ENCODE measurements around the gene TMX4. TPM values are rescaled to one million over a fixed set of nuclear protein-coding genes. Genes with fewer than 3 reads are reported as not detected.
A peak's percentile ranks its signal among the peaks of the same experiment; 100 is the strongest.

Gene TMX4, protein sequence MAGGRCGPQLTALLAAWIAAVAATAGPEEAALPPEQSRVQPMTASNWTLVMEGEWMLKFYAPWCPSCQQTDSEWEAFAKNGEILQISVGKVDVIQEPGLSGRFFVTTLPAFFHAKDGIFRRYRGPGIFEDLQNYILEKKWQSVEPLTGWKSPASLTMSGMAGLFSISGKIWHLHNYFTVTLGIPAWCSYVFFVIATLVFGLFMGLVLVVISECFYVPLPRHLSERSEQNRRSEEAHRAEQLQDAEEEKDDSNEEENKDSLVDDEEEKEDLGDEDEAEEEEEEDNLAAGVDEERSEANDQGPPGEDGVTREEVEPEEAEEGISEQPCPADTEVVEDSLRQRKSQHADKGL
- 1 to 10 TPM; 3.6 to 5.5 TPM for polyA plus RNA-seq

DNA sequence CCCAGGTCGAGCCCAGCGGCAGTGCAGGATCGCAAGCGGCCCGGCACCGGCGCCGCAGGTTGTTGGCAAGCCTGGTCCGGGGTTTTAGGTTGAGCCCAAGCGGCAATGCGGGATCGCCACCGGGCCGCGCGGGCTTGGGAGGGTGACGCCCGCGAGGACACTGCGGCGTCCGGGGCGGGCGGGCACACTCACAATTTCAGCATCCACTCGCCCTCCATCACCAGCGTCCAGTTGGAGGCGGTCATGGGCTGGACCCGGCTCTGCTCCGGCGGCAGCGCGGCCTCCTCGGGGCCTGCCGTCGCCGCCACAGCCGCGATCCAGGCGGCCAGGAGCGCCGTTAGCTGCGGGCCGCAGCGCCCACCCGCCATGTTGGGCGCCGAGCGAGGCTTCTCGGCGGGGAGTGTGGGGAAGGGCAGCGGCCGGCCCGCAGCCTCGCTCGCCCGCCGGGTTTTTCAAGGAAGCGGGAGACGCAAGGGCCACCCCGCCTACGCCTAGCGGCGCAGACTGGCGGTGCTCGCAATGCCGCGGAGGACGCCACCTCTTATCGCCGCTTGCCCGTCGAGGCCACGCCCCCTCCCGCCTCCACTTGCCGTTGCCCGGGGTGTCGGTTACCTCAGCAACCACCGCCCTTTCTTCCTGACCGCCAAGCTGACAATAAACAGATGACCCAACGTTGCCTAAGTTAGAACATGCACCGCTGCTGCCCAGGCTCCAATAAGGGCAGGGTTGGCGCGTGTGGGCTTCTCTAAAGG lies at the start of gene TMX4:
TMX4 (minus strand) TSS at position 516 of the 752 bp plus-strand sequence; CDS start at position 368, 148 bp downstream.
- no peaks in the 10 kb centered on the region for H3K27me3 ChIP-seq (ENCODE audit: control insufficient read depth in 1 of 2, insufficient read depth in 2 of 2, low read length in 2 of 2)
- WGBS, 2 donors, result 0% methylated on average over 81 to 83 of the region's 83 CpGs
- H3K4me1 ChIP-seq (ENCODE audit: control insufficient read depth in 2 of 2, insufficient read depth in 2 of 2, low read length in 1 of 2), result no peaks in the 10 kb centered on the region
- H3K36me3 ChIP-seq (ENCODE audit: control insufficient read depth in 2 of 2, insufficient read depth in 2 of 2, low read length in 1 of 2), result no peaks in the 10 kb centered on the region
- H3K4me3 ChIP-seq (ENCODE audit: low read depth in 1 of 2, low read length in 2 of 2), result peak within 1 kb of the TSS; percentile 69 to 75
- peak within 1 kb of the TSS; percentile 81 to 91 for H3K27ac ChIP-seq (ENCODE audit: low read depth in 2 of 2, low read length in 1 of 2)
- H3K9me3 ChIP-seq (ENCODE audit: control insufficient read depth in 2 of 2, insufficient read depth in 1 of 2, low read depth in 1 of 2, low read length in 1 of 2), result no peaks in the 10 kb centered on the region

DNA sequence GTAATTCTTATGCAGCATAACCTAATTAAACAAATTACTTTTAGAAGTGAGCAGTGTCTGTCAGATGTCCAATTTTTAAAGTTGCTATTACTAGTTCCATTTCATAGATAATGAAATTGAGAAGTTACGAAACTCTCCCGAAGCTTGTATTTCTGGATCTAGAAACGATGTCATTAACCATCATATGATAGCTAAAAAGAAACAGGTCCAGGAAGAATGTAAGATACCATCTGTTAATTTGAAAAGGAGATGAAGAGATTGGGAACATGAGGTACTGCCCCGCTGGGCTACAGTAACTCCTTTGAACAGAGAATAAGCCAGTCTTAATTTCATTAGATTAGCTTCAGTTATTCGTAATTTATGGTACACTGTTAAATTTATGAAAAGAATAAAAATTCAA lies 47.5 kb upstream of the TMX4 start:
- Histone ChIP-seq H3K4me1 (ENCODE audit: control insufficient read depth in 2 of 2, insufficient read depth in 2 of 2, low read length in 1 of 2) (no peaks in the 10 kb centered on the region), H3K36me3 (ENCODE audit: control insufficient read depth in 2 of 2, insufficient read depth in 2 of 2, low read length in 1 of 2) (no peaks in the 10 kb centered on the region), H3K27ac (ENCODE audit: low read depth in 2 of 2, low read length in 1 of 2) (no peak overlapping the region), H3K9me3 (ENCODE audit: control insufficient read depth in 2 of 2, insufficient read depth in 1 of 2, low read depth in 1 of 2, low read length in 1 of 2) (no peaks in the 10 kb centered on the region), H3K4me3 (ENCODE audit: low read depth in 1 of 2, low read length in 2 of 2) (no peak overlapping the region), H3K27me3 (ENCODE audit: control insufficient read depth in 1 of 2, insufficient read depth in 2 of 2, low read length in 2 of 2) (no peaks in the 10 kb centered on the region)
- WGBS, 2 donors, result 83 to 84% methylated on average over 5 of the region's 5 CpGs

DNA sequence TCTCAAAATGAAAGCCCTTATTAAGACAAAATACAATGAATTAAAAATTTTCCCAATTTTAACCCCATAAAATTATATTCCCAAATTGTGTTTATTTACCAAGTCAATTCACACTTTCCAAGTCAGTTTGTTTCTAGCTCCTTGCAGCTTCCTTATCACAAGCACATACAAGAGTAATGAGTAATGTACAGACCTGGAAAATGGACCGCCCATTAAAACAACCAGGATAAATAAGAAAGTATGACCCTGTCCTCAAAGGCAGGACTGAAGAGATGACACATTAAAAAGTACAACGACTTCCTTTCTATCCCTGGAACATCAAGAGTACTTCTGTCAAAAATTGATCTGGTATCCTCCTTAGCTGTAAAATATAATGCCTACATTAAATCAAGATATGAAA lies 47.1 kb upstream of the TMX4 start:
- Histone ChIP-seq H3K9me3 (ENCODE audit: control insufficient read depth in 2 of 2, insufficient read depth in 1 of 2, low read depth in 1 of 2, low read length in 1 of 2) (no peaks in the 10 kb centered on the region), H3K36me3 (ENCODE audit: control insufficient read depth in 2 of 2, insufficient read depth in 2 of 2, low read length in 1 of 2) (no peaks in the 10 kb centered on the region), H3K4me3 (ENCODE audit: low read depth in 1 of 2, low read length in 2 of 2) (no peak overlapping the region), H3K27me3 (ENCODE audit: control insufficient read depth in 1 of 2, insufficient read depth in 2 of 2, low read length in 2 of 2) (no peaks in the 10 kb centered on the region), H3K4me1 (ENCODE audit: control insufficient read depth in 2 of 2, insufficient read depth in 2 of 2, low read length in 1 of 2) (no peaks in the 10 kb centered on the region), H3K27ac (ENCODE audit: low read depth in 2 of 2, low read length in 1 of 2) (no peak overlapping the region)
- 79 to 82% methylated on average over 2 of the region's 2 CpGs for WGBS, 2 donors

DNA sequence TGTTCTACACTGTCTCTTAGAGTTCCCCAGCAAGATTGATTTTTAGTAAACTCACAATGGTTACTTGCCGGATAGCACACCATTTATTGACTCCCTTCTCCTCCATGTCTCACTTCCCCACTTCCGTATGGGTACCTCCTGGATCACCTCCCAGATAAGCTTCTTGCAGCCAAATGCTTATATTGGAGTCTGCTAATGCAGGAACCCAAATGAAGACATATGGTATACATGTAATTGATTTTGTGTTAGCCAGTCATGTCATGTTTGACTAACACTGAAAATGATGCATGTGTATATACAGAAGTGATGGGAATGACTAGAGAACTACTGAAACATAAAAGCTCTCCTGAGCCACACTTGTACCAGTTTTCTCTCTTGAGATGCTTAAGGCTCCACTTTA lies 46.1 kb upstream of the TMX4 start:
- Histone ChIP-seq H3K4me1 (ENCODE audit: control insufficient read depth in 2 of 2, insufficient read depth in 2 of 2, low read length in 1 of 2) (no peaks in the 10 kb centered on the region), H3K36me3 (ENCODE audit: control insufficient read depth in 2 of 2, insufficient read depth in 2 of 2, low read length in 1 of 2) (no peaks in the 10 kb centered on the region), H3K4me3 (ENCODE audit: low read depth in 1 of 2, low read length in 2 of 2) (no peak overlapping the region), H3K9me3 (ENCODE audit: control insufficient read depth in 2 of 2, insufficient read depth in 1 of 2, low read depth in 1 of 2, low read length in 1 of 2) (no peaks in the 10 kb centered on the region), H3K27me3 (ENCODE audit: control insufficient read depth in 1 of 2, insufficient read depth in 2 of 2, low read length in 2 of 2) (no peaks in the 10 kb centered on the region), H3K27ac (ENCODE audit: low read depth in 2 of 2, low read length in 1 of 2) (no peak overlapping the region)
- WGBS, 2 donors, result 86 to 93% methylated on average over 2 of the region's 2 CpGs

DNA sequence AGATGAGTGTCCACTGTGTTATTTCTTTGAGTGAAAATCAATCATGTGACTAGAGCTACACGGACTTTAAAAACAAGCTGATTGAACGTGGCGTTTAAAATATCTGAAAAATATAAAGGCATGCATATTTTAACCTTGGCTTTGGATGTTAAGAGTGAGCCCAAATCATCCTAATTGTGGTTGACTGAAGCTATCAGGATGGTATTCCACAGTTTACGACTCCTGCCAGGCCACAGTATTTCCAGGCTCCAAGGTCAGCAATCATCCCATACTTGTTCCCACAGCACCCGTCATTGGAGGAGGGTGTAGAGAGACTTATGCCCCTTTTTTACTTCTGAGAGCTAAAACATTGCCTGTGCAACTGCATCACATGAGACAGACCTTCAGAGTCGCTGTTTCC lies 43.2 kb upstream of the TMX4 start:
- Histone ChIP-seq H3K27me3 (ENCODE audit: control insufficient read depth in 1 of 2, insufficient read depth in 2 of 2, low read length in 2 of 2) (no peaks in the 10 kb centered on the region), H3K9me3 (ENCODE audit: control insufficient read depth in 2 of 2, insufficient read depth in 1 of 2, low read depth in 1 of 2, low read length in 1 of 2) (no peaks in the 10 kb centered on the region), H3K4me3 (ENCODE audit: low read depth in 1 of 2, low read length in 2 of 2) (no peak overlapping the region), H3K4me1 (ENCODE audit: control insufficient read depth in 2 of 2, insufficient read depth in 2 of 2, low read length in 1 of 2) (no peaks in the 10 kb centered on the region), H3K27ac (ENCODE audit: low read depth in 2 of 2, low read length in 1 of 2) (peak overlapping the region in 1 of 2 donors; percentile 30), H3K36me3 (ENCODE audit: control insufficient read depth in 2 of 2, insufficient read depth in 2 of 2, low read length in 1 of 2) (no peaks in the 10 kb centered on the region)
- 68 to 72% methylated on average over 6 of the region's 6 CpGs for WGBS, 2 donors

DNA sequence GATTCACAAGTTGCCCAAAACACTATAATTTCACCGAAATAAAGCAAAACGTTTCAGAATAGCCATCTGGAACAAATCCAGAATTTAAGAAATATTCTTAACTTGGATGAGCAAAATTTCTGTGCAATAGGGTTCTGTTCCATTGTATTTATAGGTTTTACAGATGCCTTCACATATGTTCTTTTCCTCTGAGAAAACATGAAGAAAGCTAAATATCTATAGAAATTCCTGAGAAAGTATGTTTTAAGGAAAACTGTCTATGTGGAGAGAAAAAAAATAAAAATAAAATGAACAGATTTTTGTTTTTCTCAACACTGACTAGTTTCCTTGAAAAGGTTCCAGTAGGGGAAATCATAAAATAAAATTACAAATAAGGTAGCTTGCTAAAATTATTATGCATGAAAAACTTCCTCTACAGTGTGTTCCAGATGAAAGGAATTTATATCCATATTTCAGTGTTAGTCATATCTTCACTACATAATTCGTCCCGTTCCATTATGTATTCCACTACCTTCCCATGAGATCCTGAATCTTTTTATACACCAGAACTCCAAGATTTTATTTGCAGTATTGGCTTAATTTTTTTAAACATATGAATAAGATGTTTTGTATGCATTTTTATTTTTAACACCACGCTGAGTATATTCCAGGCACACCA lies 42.4 kb upstream of the TMX4 start:
- Histone ChIP-seq H3K4me3 (ENCODE audit: low read depth in 1 of 2, low read length in 2 of 2) (no peak overlapping the region), H3K27me3 (ENCODE audit: control insufficient read depth in 1 of 2, insufficient read depth in 2 of 2, low read length in 2 of 2) (no peaks in the 10 kb centered on the region), H3K27ac (ENCODE audit: low read depth in 2 of 2, low read length in 1 of 2) (no peak overlapping the region), H3K4me1 (ENCODE audit: control insufficient read depth in 2 of 2, insufficient read depth in 2 of 2, low read length in 1 of 2) (no peaks in the 10 kb centered on the region), H3K9me3 (ENCODE audit: control insufficient read depth in 2 of 2, insufficient read depth in 1 of 2, low read depth in 1 of 2, low read length in 1 of 2) (no peaks in the 10 kb centered on the region), H3K36me3 (ENCODE audit: control insufficient read depth in 2 of 2, insufficient read depth in 2 of 2, low read length in 1 of 2) (no peaks in the 10 kb centered on the region)
- 54 to 61% methylated on average over 5 of the region's 5 CpGs for WGBS, 2 donors

DNA sequence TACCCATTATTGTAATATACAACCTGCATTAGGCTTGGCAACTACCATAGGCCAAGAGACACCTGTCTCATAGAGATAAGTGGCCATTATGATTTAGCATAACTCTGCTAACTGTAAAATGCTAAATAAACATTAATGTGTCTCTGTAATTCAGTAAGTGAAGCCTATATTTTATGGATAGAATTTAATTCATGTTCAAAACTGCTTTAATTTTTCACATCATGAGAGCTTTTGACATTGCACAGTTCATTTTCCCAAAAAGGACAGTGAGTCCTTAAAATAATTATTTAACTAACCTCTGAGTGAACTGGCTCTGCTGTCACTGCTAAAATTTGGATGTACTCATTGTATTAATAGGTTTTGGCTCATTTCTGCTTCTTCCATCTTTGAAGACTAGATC lies 41.4 kb upstream of the TMX4 start:
- no peak overlapping the region for H3K4me3 ChIP-seq (ENCODE audit: low read depth in 1 of 2, low read length in 2 of 2)
- H3K36me3 ChIP-seq (ENCODE audit: control insufficient read depth in 2 of 2, insufficient read depth in 2 of 2, low read length in 1 of 2), result no peaks in the 10 kb centered on the region
- no peak overlapping the region for H3K27ac ChIP-seq (ENCODE audit: low read depth in 2 of 2, low read length in 1 of 2)
- no peaks in the 10 kb centered on the region for H3K27me3 ChIP-seq (ENCODE audit: control insufficient read depth in 1 of 2, insufficient read depth in 2 of 2, low read length in 2 of 2)
- H3K9me3 ChIP-seq (ENCODE audit: control insufficient read depth in 2 of 2, insufficient read depth in 1 of 2, low read depth in 1 of 2, low read length in 1 of 2), result no peaks in the 10 kb centered on the region
- no peaks in the 10 kb centered on the region for H3K4me1 ChIP-seq (ENCODE audit: control insufficient read depth in 2 of 2, insufficient read depth in 2 of 2, low read length in 1 of 2)

DNA sequence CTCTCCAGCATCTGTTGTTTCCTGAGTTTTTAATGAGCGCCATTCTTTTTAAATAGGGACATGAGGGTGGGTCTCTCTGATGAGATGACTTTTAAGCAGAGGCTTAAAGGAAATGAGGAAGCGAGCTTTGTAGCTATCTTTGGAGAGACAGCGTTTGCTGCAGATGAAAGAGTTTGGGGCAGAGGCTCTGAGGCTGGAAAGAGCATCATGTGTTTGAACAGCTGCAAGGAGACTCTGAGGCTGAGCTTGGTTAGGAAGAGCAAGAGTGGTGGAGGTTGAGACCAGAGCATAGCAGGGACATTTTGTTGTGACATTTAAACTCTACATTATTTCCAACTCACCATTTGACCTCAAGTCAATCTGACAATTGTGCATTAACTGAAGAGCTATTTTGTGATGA lies 38.3 kb upstream of the TMX4 start:
- 50 to 64% methylated on average over 3 of the region's 3 CpGs for WGBS, 2 donors

DNA sequence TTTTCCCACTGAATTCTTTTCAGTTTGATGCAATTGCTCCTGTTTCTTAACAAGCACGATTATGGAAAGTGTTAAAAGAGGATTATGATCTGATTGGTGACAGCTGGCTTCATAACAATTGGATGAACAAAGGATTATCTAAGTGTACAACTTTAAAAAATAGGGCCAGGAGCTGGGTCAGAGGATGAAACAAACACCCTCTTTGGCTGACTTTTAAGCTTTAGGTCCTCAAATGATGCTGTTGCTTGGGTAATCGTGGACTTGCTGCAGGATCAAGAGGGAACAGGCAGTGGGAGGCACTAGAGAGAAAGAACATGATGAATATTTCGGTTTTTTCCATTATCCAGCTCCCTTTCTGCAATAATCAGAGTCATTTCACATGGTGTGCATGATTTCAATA lies 35.5 kb upstream of the TMX4 start:
- Histone ChIP-seq H3K4me1 (ENCODE audit: control insufficient read depth in 2 of 2, insufficient read depth in 2 of 2, low read length in 1 of 2) (no peaks in the 10 kb centered on the region), H3K27me3 (ENCODE audit: control insufficient read depth in 1 of 2, insufficient read depth in 2 of 2, low read length in 2 of 2) (no peaks in the 10 kb centered on the region)
- WGBS, 2 donors, result 53 to 64% methylated on average over 3 of the region's 3 CpGs

More for the DNA sequence above, 38.3 kb upstream of the TMX4 start:
- Histone ChIP-seq H3K4me3 (ENCODE audit: low read depth in 1 of 2, low read length in 2 of 2) (no peak overlapping the region), H3K36me3 (ENCODE audit: control insufficient read depth in 2 of 2, insufficient read depth in 2 of 2, low read length in 1 of 2) (no peaks in the 10 kb centered on the region), H3K9me3 (ENCODE audit: control insufficient read depth in 2 of 2, insufficient read depth in 1 of 2, low read depth in 1 of 2, low read length in 1 of 2) (peaks cover 0 to 2% of the 10 kb centered on the region in 2 donors), H3K27ac (ENCODE audit: low read depth in 2 of 2, low read length in 1 of 2) (no peak overlapping the region), H3K27me3 (ENCODE audit: control insufficient read depth in 1 of 2, insufficient read depth in 2 of 2, low read length in 2 of 2) (no peaks in the 10 kb centered on the region), H3K4me1 (ENCODE audit: control insufficient read depth in 2 of 2, insufficient read depth in 2 of 2, low read length in 1 of 2) (no peaks in the 10 kb centered on the region)

More for the DNA sequence above, 35.5 kb upstream of the TMX4 start:
- no peak overlapping the region for H3K27ac ChIP-seq (ENCODE audit: low read depth in 2 of 2, low read length in 1 of 2)
- H3K36me3 ChIP-seq (ENCODE audit: control insufficient read depth in 2 of 2, insufficient read depth in 2 of 2, low read length in 1 of 2), result no peaks in the 10 kb centered on the region
- no peak overlapping the region for H3K4me3 ChIP-seq (ENCODE audit: low read depth in 1 of 2, low read length in 2 of 2)
- peaks cover 0 to 2% of the 10 kb centered on the region in 2 donors for H3K9me3 ChIP-seq (ENCODE audit: control insufficient read depth in 2 of 2, insufficient read depth in 1 of 2, low read depth in 1 of 2, low read length in 1 of 2)
